ENCODE results near the gene SMARCC1.

SMARCC1 gene

GRCh38 chr3:47581835-47582234, 199.9 kb downstream of the SMARCC1 start:
- DNase-seq = no peak

GRCh38 chr3:47581422-47581821, 200.3 kb downstream of the SMARCC1 start:
- no peak for DNase-seq

GRCh38 chr3:47580481-47580880, 201.2 kb downstream of the SMARCC1 start:
- DNase-seq = peak; percentile 8

GRCh38 chr3:47579875-47580274, 201.8 kb downstream of the SMARCC1 start:
- DNase-seq = no peak

DNA sequence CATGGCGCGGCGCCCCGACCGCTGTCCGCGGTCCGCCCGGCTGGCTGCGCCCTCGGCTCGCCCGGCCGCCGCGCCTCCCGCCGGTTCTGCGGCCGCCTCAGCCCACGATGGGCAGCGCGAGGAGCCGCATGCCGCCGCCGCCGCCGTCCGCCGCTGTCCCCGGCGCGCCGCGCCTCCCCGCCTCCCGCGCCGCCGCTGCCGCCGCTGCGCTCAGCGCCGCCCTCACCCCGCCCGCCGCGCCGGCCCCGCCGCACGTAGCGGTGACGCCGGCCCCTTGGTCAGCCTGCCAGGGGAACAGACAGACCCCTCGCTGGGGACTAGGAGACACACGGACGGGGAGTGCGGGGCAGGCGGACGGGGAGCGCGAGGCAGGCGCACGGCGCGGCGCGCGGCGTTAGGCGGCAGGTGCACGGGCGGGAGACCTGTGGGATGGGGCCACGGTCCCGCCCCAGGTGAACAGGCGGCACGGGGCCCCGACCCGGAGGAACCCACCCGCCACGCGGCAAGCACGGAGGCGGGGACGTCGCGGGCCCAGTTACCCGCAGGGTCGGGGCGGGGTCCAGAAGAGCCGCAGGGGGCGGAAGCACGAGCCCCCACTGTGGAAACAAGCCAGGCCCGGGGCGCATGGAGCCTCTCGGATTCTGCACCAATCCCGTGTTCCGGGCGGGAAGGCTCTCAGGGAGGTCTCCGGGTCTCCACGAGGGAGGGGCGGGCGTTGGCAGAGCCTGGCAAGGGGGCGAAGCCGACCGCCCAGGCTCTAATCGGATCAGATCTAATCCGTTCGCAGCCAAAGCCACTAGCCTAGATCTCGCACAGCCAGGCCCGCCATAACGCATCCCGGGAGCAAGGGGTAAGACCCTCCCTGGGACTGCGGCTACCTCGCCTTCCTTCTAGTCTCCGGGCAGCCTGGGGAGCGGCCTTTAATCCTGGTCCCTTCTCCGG, 202.7 kb downstream of the SMARCC1 start, which contains the start of gene CSPG5:
CSPG5 (minus strand) TSS at position 175 of the 942 bp plus-strand sequence; CDS start at position 3, 172 bp downstream.
- peak; percentile 39 for DNase-seq

- DNase-seq = peak; percentile 34
Measured at GRCh38 chr3:47578119-47578632, 203.5 kb downstream of the SMARCC1 start.

GRCh38 chr3:47577583-47578118, 204.0 kb downstream of the SMARCC1 start:
- DNase-seq = peak; percentile 28

DNA sequence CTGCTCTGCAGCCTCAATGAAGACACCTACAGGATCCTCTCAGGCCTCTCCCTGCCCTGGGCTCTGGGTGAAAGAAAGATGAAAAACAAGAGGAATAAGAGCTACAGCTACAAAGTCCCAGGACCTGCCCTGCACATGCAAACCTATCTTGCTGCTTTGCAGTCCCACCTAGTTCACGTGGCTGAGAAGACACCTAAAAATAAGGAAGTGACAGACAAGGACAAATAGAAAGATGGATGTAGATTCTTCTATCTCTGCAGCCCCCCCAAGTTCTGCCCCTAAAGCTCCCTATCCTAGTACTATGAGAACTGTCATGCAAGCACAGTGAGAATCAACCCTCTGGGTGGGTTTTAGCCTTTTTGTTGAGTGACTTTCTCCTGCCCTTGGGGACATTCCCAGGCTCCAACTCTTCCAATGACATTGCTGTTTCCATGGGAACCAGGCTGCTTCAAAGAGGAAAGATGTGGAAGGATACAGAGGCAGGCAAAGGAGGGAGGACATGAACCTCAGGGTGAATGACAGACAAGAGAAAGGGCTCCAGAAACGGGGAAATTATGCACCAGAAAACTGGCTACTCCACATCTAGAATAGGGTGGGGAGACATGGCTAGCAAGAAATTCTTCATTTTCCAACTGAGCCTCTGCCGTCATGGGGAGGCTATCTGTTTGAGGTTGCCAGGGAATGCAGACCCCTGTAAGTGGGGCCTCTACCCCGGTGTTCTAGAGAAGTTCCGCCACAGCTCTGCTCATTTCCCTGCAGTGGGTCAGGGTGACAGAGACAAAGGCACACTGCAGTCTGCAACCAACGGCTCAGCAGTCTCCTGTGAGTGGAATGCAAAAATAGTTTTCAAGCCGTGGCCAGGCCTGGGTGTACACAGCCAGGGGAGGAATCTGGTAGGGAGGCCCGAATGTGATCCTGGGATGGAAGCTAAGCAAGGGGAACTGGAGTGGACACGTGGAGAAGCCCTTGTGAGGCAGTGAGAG, 208.2 kb downstream of the SMARCC1 start:
- no peak for DNase-seq

DNA sequence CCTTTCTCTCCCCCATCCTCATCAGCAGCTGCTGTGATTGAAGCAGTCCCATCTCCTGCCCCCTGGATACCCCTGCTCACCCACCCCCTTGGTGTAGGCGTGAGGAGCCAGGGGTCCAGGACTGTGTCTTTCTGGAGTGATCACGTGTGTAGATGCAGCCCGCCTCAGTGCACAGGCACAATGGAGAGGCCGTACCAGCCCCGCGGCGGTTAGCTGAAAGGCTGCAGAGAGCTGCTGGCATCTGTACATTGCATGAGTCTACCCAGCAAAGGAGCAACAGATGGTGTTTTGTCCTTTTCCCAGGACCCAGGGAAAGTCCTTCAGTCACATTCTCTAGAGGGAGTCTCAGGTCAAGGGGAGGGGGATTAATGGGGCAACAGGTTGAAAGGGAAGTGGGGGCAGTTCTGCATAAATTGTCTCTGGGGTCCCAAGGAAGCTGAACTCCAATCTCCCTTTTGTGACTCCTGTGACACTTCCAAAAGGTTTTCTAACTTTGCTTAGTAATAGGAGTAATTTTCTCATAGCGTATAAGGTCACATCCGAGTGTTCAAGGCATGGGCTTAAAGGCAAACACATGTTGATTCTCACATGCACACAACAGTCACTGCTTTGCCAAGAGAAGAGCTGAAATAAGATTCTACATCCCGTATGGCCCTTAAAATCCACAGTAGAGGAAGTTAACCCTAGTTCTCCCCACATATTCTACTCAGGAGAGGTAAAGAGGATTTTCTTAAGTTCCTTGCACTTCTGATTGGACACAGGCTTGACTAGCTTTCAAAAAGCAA, 210.1 kb downstream of the SMARCC1 start:
- DNase-seq = no peak

GRCh38 chr3:47568901-47569300, 212.8 kb downstream of the SMARCC1 start:
- no peak for DNase-seq

GRCh38 chr3:47567149-47567548, 214.5 kb downstream of the SMARCC1 start:
- no peak for DNase-seq

GRCh38 chr3:47566667-47567066, 215.0 kb downstream of the SMARCC1 start:
- no peak for DNase-seq

- no peak for DNase-seq
Measured at GRCh38 chr3:47565734-47566550, 215.8 kb downstream of the SMARCC1 start.

DNA sequence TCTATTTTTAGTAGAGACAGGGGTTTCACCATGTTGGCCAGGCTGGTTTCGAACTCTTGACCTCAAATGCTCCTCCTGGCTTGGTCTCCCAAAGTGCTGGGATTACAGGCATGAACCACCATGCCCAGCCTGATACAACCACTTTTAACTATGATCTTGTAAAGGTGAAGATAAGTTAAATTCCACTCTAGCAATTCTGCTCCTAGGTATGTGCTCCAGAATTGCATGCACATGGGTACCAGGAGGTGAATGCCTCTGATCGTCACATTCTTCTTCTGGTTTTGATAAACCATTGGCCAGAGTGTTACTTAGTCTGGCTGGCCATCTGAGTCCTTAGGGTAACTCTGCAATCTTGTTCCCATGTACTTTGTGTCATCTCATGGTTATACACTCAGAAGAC, 225.3 kb downstream of the SMARCC1 start:
- no peak for DNase-seq

- DNase-seq = no peak
Measured at GRCh38 chr3:47554335-47554734, 227.4 kb downstream of the SMARCC1 start.

GRCh38 chr3:47553407-47553806, 228.3 kb downstream of the SMARCC1 start:
- no peak for DNase-seq

DNA sequence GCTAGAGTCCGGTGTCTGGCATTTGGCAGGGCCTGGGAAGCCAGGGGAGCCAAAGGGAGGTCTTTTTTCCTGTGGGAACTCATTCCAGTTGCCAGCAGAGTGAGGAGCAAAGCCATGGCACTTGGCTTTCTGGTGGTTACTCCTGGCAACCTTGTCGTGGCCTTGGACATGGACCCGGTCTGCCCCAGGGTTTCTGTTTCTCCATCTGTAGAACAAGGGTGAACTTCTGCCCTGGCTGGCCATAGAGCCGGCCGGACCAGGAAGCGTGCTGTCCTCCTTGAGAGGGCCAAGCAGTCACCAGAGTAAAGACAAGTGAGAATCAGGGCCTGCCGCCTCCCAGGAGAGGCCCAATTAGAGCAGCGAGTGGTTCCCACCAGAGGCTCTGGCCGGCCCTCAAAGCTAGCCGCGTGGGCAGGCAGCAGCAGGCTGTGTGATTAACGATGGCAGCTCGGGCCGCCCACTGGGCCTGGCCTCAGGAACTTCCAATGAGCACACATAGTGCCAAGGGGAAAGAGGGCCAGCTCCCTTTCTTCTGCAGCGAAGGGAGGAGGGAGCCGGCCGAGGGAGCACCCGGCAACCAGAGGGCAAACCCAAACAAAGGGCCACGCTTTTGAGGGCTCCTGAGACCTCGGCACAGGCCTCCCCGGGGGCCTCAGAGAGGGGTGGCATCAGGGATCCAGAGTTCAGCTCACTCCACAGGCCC, 239.1 kb downstream of the SMARCC1 start:
- DNase-seq = no peak

- DNase-seq = no peak
Measured at GRCh38 chr3:47541583-47542108, 240.0 kb downstream of the SMARCC1 start.

DNA sequence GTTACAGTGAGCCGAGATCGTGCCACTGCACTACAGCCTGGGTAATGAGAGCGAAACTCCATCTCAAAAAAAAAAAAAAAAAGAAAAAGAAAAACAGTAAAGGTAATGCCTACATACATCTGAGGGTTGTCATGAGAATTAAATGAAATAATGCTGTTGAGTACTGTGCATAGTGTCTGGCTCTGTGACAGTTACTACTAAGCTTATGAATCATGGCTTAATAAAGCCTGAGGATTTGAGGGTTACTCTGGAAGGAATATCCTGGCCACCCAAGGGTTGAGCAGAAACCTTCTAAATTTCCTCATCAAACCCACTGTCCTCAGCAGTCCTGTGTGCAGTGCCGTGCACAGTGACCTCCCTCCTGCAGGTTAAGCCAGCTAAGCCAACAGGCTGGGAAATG, 241.4 kb downstream of the SMARCC1 start:
- DNase-seq = no peak

DNA sequence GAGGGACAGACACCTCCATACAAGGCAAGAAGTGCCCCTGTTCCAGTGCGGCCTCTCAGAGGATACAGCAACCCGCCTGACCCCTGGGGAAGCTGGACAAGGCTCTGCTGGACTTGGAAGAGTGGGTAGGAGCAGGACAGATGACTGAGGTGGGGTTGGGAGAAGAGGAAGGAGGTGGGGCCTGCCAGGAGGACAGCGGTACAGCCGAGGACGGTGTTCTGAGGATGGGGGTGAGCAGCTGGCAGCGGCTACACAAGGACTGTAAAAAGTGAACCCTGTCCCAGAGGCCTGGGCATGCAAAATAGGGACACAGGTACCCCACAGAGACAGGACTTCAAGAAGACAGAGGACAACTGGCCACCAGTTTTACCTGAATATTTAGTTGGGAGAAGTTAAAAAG, 244.7 kb downstream of the SMARCC1 start:
- DNase-seq = no peak

Data from suppressor macrophage treated with lipopolysaccharide for 4 hours (primary cell).